Left ventricle myocardium superior (tissue), 1 donor: ENCODE data around the gene MELTF. TPM values are rescaled to one million over a fixed set of nuclear protein-coding genes. Genes with fewer than 3 reads are reported as not detected.
"Not testable (repeated sequence)": the region's sequence is repeated elsewhere in the genome, so short reads cannot be mapped to it uniquely, and the experiment has no call there.

Experiments
- ATAC-seq: fragments of 200-7000 bp; cut with Tn5 transposase; one replicate; pipeline ENCODE4 v1.9.1; 2020; ENCODE audit warnings: mild to moderate bottlenecking, moderate library complexity
- DNase-seq: peaks from one replicate; pipeline ENCODE4 v3.0.0-alpha.2; 2020
- intact Hi-C: fragments of 100-400 bp; cut with micrococcal nuclease; formaldehyde crosslinking; loops from one replicate; pipeline ENCODE4 v1.11.0; 2022
- long read RNA-seq: library from polyadenylated mRNA; unstranded; transcript quantifications from one replicate; pipeline ENCODE4 v2.0.0, GENCODE V29; 2021
- total RNA-seq: library from RNA; stranded (reverse); fragmentation: NEBNext Ultra II Directional; extraction: Animal tissue kit (Norgen Biotek cat#: 25700); gene quantifications from one replicate; pipeline ENCODE4 v1.2.1, GENCODE V29; 2021
- donor health status: DM: no; HTN: yes; CAD: no; lungs with severe emphysema.

Gene MELTF
- total RNA-seq: 3.6 TPM
- long read RNA-seq, partial matches to known transcripts: 0 of 4 reads
- long read RNA-seq, other reads (novel, unspliced or antisense): 3 of 4 reads

DNA sequence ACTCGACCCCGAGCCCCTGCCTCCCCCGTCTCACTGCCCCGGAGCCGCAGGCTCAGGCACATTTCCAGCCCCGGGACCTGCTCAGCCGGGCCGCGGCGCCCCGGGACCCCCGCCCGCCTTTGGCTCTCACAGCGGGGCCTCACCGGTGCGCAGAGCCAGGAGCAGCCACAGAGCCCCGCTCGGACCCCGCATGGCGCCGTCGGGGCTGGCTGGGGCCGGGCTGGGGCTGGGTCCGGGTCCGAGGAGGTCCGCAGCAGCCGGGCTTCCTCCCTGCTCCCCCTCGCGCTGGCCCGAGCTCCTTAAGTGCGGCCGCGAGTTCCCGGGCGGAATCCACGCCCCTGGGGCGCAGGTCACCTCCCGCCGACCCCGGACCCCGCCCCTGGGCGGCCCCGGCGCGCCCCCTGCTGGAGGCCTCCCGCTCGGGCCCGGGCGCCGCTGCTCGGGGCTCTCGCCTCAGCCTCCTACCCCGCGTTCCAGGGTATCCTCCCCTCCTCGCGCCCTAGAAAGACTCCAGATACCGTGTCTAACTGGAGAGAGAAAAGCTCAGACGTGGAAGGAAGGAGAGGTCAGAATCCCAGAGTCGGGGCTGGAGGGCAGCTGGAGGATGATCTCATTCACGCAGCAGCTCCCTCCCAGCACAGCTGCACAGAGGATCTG, at the start of gene MELTF:
TSS of gene MELTF (minus strand) at position 307 of the 657 bp plus-strand sequence. CDS start at position 192, 115 bp downstream.
- intact Hi-C loops: no loop called here
- DNase-seq (peak; percentile 85), ATAC-seq (peak; percentile 67)

- intact Hi-C loops: no loop called here
- ATAC-seq (no peak), DNase-seq (no peak)
Observed at GRCh38 chr3:197076415-197076814, 46.8 kb upstream of the MELTF start.

- intact Hi-C loops: no loop called here
- no peak for DNase-seq
- ATAC-seq: no peak
Observed at GRCh38 chr3:197068077-197068476, 38.5 kb upstream of the MELTF start.

DNA sequence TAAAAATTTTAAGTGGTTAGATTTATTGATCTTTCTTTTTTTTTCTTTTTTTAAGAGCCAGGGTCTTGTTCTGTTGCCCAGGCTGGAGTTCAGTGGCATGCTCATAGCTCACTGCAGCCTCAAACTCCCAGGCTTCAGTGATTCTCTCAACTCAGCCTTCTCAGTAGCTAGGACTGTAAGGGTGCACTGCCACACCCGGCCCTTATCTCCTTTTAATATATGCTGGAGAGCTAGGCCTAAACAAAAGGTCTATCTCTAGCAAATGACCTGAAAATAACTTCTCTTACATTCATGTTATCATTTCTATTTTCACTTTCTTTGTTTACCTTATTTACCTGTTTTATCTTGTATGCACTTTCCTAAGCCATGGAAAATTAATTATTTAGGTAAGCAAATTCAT, 35.2 kb upstream of the MELTF start:
- intact Hi-C loops: no loop called here
- ATAC-seq: no peak
- DNase-seq: no peak

- no peak for ATAC-seq
- no peak for DNase-seq
- intact Hi-C loops: no loop called here
Observed at GRCh38 chr3:197062446-197062845, 32.8 kb upstream of the MELTF start.

DNA sequence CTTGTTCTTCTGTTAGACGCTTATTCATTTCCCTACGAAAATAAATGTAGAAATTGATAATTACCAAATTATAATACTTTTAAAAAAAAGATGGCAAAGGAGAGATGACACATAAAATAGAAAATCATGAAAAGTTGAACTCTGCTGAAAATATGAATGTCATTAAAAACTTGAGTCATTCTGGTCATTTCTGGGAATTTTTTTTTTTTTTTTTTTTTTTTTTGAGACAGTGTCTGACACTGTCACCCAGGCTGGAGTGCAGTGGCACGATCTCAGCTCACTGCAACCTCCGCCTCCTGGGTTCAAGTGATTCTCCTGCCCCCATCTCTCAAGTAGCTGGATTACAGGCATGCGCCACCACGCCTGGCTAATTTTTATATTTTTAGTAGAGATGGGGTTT, 22.0 kb upstream of the MELTF start:
- DNase-seq, ATAC-seq, intact Hi-C loops: not testable (repeated sequence)

- ATAC-seq (no peak), DNase-seq (no peak)
- intact Hi-C loops: no loop called here
Observed at GRCh38 chr3:197050511-197050910, 20.9 kb upstream of the MELTF start.

DNA sequence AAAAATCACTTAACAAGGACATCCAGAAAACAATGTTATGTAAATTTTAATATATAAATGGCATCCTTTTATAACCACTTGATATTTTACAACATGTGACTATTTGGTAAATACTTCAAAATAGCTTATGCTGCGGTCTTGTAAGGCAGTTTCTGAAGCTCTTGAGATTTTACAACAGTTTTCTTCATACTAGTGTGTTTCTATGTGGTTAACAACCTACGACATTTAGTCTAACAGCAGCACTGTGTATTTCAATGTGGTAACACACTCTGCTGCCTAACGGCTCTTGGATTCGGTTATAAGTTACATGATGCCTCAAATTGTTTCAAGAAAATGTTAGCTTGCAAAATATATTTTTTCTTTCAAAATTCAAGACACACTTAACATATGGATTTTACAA, 12.9 kb upstream of the MELTF start:
- ATAC-seq: no peak
- DNase-seq: no peak
- intact Hi-C loops: no loop called here

DNA sequence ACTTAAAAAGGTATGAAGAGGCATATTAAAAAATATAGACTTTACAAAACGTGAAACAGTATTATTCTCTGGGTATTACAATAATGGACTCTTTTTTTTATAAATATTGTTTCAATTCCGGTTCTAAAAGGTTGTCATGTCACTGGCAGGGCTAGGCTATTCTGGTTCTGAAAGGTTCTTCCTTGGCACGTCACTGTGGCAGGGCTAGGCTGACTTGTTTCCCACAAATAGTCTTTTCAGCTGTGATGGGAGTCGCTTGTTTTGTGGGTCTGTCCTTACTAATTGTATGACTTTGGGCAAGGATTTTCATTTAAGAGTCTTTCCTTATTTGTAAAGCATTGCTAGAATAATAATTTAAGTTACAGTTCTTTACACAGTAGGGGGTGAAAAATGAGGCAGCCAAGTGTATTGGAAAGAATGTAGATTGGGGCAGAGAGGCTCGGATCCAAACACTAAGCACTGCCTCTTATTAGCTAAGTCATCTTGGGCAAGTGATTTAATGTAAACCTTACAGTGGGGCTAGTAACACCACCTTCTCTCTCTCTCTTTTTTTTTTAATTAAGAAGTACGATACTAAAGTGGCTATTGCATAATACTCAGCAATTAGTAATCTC, 12.4 kb upstream of the MELTF start:
- ATAC-seq (peak; percentile 60), DNase-seq (no peak)
- intact Hi-C loops: no loop called here

DNA sequence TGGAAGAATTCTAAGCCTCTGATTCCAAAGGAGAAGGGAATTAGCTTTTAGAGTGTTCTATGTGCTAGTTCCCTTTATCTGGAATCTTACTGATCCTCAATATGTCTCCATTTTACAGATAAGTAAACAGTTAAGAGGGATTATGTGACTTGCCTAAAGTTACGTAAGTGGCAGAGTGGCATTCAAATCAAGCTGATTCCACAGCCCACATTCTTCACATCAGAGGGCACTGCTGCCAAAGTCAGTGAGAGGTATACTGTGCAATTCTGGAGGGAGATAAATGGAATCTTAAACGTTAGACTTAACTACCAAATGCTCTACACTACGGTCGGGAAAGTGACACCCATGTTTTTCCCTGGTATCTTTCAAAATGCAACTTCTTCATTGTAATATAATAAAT, 11.0 kb upstream of the MELTF start:
- intact Hi-C loops: no loop called here
- DNase-seq (no peak), ATAC-seq (peak; percentile 76)

DNA sequence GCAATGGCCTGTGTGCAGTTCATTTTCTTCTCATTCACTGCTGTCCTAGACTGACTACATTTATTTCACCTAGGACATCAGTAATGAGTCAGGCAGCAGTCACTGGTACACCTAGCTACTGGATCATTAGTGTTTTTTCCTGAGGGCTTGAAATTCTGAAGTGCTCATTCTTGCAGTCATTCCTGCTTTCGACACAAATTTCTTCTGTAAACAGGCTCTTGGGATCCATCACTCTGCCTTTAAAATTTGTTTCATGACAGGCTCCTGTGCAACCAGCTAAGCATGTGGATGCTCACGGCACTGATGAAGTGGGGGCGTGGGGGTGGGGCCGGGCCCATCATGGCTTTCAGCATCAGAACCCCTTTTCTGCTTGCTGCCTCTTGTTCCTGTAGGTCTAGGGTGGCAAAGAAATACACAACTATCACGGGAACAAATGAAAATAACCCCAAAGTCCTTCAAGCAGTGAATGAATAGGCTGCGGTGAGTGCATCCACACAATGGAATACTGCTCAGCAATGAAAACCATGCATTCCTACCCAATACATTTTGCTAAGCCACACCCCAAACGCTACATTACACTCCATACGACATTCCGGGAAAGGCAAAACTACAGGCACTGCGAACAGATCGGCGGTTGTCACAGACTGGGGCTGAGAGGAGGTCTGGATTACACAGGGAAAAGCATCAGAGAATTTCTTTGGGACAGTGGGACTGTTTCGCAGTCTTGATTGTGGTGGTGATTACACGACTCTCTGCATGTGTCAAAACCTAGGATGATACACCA, 9.3 kb upstream of the MELTF start:
- DNase-seq (no peak), ATAC-seq (no peak)
- intact Hi-C loops: no loop called here

- intact Hi-C loops: no loop called here
- no peak for DNase-seq
- ATAC-seq: no peak
Observed at GRCh38 chr3:197035577-197035976, 6.0 kb upstream of the MELTF start.

DNA sequence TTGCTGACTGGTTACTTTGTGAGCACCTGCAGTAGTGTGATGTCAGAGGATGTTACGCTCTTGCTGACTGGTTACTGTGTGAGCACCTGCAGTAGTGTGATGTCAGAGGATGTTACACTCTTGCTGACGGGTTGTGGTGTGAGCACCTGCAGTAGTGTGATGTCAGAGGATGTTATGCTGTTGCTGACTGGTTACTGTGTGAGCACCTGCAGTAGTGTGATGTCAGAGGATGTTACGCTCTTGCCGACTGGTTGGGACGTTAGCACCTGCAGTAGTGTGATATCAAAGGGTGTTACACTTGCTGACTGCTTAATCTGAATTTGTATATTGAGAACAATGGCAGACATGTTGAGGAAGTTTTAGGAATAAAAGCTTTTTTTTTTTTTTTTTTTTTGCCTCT, 5.2 kb upstream of the MELTF start:
- ATAC-seq, intact Hi-C loops, DNase-seq: not testable (repeated sequence)

DNA sequence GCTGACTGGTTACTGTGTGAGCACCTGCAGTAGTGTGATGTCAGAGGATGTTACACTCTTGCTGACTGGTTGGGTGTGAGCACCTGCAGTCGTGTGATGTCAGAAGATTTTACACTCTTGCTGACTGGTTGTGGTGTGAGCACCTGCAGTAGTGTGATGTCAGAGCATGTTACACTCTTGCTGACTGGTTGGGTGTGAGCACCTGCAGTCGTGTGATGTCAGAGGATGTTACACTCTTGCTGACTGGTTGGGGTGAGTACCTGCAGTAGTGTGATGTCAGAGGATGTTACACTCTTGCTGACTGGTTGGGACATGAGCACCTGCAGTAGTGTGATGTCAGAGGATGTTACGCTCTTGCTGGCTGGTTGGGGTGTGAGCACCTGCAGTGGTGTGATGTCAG, 4.1 kb upstream of the MELTF start:
- intact Hi-C loops, ATAC-seq, DNase-seq: not testable (repeated sequence)

DNA sequence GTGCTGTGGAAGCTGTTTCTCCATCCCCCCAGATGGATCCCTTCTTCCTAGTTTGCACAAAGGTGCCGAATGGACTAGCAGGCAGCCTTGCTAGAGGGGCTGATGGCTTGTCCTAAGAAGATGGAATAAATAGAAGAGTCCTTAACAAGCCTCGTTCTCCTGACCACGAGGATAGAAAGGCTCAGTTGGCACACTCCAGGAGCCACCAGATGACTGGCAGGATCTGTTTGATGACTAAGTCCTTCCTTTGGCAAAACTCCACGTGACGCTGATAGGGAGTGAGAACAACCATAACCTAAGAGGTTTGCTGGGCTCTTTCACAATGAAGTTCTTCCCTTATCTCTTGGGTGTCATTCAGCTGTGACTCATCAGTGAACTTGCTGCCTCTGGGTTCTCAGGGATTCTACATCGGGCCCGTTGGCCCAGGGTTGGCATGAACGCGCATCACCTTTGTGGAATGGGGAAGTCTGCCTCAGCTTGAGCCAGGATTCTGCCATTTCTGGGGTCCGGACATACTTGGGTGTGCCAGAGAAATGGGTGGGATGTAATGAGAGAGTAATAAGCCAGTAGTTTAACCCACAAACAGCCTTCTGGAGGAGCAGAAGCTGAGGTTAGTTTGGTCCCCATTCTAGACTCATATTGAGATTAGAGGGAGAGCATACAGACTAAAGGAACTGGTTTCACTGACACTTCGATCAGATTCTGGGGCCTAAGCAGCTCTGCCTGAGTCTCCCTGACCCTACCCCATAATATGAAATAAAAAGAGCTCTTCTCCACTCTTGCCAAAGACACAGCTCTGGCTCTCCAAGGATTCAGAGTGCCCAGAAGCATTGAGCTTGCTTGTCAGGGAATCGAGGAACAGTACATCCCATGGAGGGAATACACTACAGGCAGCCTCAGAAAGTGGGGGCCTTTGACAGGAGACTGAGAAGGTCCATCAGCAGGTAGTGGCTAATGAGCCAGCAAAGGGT, 2.0 kb upstream of the MELTF start:
- DNase-seq: peak; percentile 71
- peak; percentile 90 for ATAC-seq
- intact Hi-C loops: no loop called here

- ATAC-seq (peak; percentile 21), DNase-seq (no peak)
- intact Hi-C loops: no loop called here
Observed at GRCh38 chr3:197030379-197031314, 1.0 kb upstream of the MELTF start.

GRCh38 chr3:197028728-197029510, 698 bp downstream of the MELTF start:
- no peak for ATAC-seq
- intact Hi-C loops: no loop called here
- no peak for DNase-seq
